ENCODE data around the gene SELENOF.

SELENOF gene

GRCh38 chr1:86913896-86914600, at the start of gene SELENOF:
Gene SELENOF, minus strand, starts transcription at chr1:86914126. Its CDS starts 15 bp downstream, at chr1:86914111.
- peak; percentile 99 for DNase-seq (ENCODE audit: low read depth, low spot score)

- no peak for DNase-seq (ENCODE audit: low read depth, low spot score)
Measured at GRCh38 chr1:86960548-86960947, 46.6 kb upstream of the SELENOF start.

- no peak for DNase-seq (ENCODE audit: low read depth, low spot score)
Measured at GRCh38 chr1:86957221-86957620, 43.3 kb upstream of the SELENOF start.

- no peak for DNase-seq (ENCODE audit: low read depth, low spot score)
Measured at GRCh38 chr1:86956221-86956620, 42.3 kb upstream of the SELENOF start.

GRCh38 chr1:86955678-86956077, 41.8 kb upstream of the SELENOF start:
- no peak for DNase-seq (ENCODE audit: low read depth, low spot score)

- no peak for DNase-seq (ENCODE audit: low read depth, low spot score)
Measured at GRCh38 chr1:86953167-86953566, 39.2 kb upstream of the SELENOF start.

GRCh38 chr1:86951430-86951829, 37.5 kb upstream of the SELENOF start:
- no peak for DNase-seq (ENCODE audit: low read depth, low spot score)

GRCh38 chr1:86950712-86951419, 36.9 kb upstream of the SELENOF start:
- no peak for DNase-seq (ENCODE audit: low read depth, low spot score)

GRCh38 chr1:86948212-86948611, 34.3 kb upstream of the SELENOF start:
- no peak for DNase-seq (ENCODE audit: low read depth, low spot score)

- no peak for DNase-seq (ENCODE audit: low read depth, low spot score)
Measured at GRCh38 chr1:86942743-86943142, 28.8 kb upstream of the SELENOF start.

- no peak for DNase-seq (ENCODE audit: low read depth, low spot score)
Measured at GRCh38 chr1:86942042-86942441, 28.1 kb upstream of the SELENOF start.

GRCh38 chr1:86940599-86940998, 26.7 kb upstream of the SELENOF start:
- no peak for DNase-seq (ENCODE audit: low read depth, low spot score)

- DNase-seq (ENCODE audit: low read depth, low spot score): no peak
Measured at GRCh38 chr1:86939406-86939805, 25.5 kb upstream of the SELENOF start.

- no peak for DNase-seq (ENCODE audit: low read depth, low spot score)
Measured at GRCh38 chr1:86938855-86939254, 24.9 kb upstream of the SELENOF start.

GRCh38 chr1:86938450-86938849, 24.5 kb upstream of the SELENOF start:
- no peak for DNase-seq (ENCODE audit: low read depth, low spot score)

GRCh38 chr1:86933562-86934377, 19.8 kb upstream of the SELENOF start:
- DNase-seq (ENCODE audit: low read depth, low spot score): no peak

- DNase-seq (ENCODE audit: low read depth, low spot score): no peak
Measured at GRCh38 chr1:86933051-86933450, 19.1 kb upstream of the SELENOF start.

- no peak for DNase-seq (ENCODE audit: low read depth, low spot score)
Measured at GRCh38 chr1:86928819-86929218, 14.9 kb upstream of the SELENOF start.

- no peak for DNase-seq (ENCODE audit: low read depth, low spot score)
Measured at GRCh38 chr1:86926883-86927282, 13.0 kb upstream of the SELENOF start.

GRCh38 chr1:86925742-86926141, 11.8 kb upstream of the SELENOF start:
- DNase-seq (ENCODE audit: low read depth, low spot score): no peak

- DNase-seq (ENCODE audit: low read depth, low spot score): no peak
Measured at GRCh38 chr1:86924324-86924960, 10.5 kb upstream of the SELENOF start.

GRCh38 chr1:86922445-86922844, 8.5 kb upstream of the SELENOF start:
- no peak for DNase-seq (ENCODE audit: low read depth, low spot score)

Data from brain pericyte (primary cell).